Activated naive CD8-positive, alpha-beta T cell treated with anti-CD3 and anti-CD28 coated beads for 36 hours (primary cell): Measurements from ENCODE around the gene PNPLA6. TPM values are rescaled to one million over a fixed set of nuclear protein-coding genes. Genes with fewer than 3 reads are reported as not detected.

Experiments
- DNase-seq: peaks from one replicate; pipeline ENCODE4 v3.0.0; 2021
- H3K27ac Mint-ChIP-seq: one replicate; pipeline ENCODE4 v1.8.0; 2022; ENCODE audit warnings: mild to moderate bottlenecking, moderate library complexity, mixed read lengths
- H3K27me3 Mint-ChIP-seq: one replicate; pipeline ENCODE4 v1.8.0; 2022; ENCODE audit warnings: mild to moderate bottlenecking, mixed read lengths
- H3K36me3 Mint-ChIP-seq: one replicate; pipeline ENCODE4 v1.8.0; 2021; ENCODE audit warnings: mild to moderate bottlenecking, mixed read lengths
- H3K4me1 Mint-ChIP-seq: one replicate; pipeline ENCODE4 v1.8.0; 2021; ENCODE audit warnings: mixed read lengths
- H3K4me3 Mint-ChIP-seq: one replicate; pipeline ENCODE4 v1.8.0; 2022; ENCODE audit warnings: mild to moderate bottlenecking, moderate library complexity, mixed read lengths
- H3K9me3 Mint-ChIP-seq: one replicate; pipeline ENCODE4 v1.8.0; 2022; ENCODE audit warnings: mixed read lengths
- total RNA-seq, 2 experiments: library from RNA; stranded (reverse); gene quantifications; one replicate each; pipeline ENCODE4 v1.2.3, GENCODE V29; 2021

The PNPLA6 gene
- total RNA-seq, 2 experiments from 2014 or later = 67.8 to 68.5 TPM

DNA sequence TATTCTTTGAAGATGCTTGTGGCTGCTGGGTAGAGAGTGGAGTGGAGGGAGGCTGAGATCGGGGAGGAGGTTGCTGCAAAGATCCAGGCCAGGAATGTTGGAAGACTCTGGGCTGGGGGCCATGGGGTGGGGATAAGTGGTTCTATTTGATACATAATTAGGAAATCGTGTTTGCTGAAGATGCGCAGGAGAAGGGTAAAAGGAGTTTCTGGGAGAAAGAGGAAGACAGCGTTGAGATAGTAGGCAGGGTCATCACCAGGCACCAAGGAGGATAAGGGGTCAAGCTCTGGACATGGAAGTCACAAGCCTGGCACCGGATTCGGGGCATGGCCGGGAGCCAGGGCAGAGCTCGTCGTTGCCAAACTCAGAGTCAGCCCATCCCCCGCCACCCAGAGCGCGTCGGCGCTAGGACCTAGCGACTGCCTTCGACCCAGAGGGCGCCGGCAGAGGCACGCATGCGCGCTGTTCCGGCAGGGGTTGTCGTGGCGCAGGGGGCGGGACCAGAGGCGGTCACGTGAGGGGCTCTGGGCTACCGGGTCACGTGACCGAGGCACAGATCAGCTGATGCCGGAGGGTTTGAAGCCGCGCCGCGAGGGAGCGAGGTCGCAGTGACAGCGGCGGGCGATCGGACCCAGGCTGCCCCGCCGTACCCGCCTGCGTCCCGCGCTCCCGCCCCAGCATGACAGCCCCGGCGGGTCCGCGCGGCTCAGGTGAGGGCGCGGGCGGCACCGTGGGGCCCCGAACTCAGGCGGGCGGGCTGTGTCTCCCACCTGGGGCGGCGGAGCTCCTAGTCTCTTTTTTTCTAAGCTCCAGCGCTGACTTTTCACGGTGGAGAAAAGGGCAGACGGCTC lies 13.2 kb upstream of the PNPLA6 start, which contains the start of gene MCOLN1:
Gene MCOLN1, plus strand, starts transcription at position 553 of the 851 bp plus-strand sequence. Its CDS starts 127 bp downstream, at position 680.
- Mint-ChIP-seq H3K27ac (peak within 1 kb of the TSS; percentile 55), H3K4me3 (peak within 1 kb of the TSS; percentile 76), H3K4me1 (peaks cover 7% of the 10 kb centered on the region), H3K9me3 (no peaks in the 10 kb centered on the region), H3K36me3 (peaks cover 8% of the 10 kb centered on the region), H3K27me3 (no peaks in the 10 kb centered on the region)
- peak; percentile 100 for DNase-seq

DNA sequence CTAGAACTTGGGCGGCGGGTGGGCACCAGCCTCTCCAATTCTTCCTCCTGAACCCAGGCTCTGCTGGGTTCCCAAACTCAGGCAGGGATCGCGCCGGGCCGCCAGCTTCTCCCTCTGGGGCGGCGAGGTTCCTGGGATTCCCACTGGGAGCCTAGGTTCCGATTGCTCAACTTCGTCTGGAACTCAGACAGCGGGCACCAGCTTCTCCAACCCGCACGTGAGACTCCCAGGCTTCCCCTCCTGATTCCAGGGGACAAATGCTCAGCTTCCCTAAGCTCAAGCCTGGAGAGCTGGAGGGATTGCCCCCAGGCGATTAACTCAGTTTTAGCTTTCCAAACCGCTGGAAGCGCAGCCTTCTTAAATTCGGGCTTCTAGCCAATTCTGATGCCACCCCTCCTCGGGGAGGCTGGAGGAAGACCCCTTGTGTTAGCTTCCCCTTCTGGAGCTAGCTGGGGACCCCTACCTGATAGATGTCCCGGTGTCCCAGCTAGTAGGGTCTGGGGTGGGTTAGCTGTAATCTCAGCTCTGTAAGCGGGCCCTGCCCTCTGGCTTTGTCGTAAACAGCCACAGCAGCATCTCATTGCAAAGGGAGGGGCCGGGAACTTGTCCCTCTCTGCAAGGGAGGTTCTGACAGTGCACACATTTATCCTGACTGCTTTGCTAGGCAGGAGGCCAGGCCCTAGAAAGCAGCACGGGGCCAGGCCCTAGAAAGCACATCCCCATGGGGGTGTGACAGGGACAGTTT lies 12.4 kb upstream of the PNPLA6 start:
- H3K36me3 Mint-ChIP-seq = peaks cover 8% of the 10 kb centered on the region
- H3K27me3 Mint-ChIP-seq = no peaks in the 10 kb centered on the region
- DNase-seq = no peak
- no peaks in the 10 kb centered on the region for H3K9me3 Mint-ChIP-seq
- H3K27ac Mint-ChIP-seq = no peak overlapping the region
- peak overlapping the region; percentile 76 for H3K4me3 Mint-ChIP-seq
- H3K4me1 Mint-ChIP-seq = peaks cover 5% of the 10 kb centered on the region

DNA sequence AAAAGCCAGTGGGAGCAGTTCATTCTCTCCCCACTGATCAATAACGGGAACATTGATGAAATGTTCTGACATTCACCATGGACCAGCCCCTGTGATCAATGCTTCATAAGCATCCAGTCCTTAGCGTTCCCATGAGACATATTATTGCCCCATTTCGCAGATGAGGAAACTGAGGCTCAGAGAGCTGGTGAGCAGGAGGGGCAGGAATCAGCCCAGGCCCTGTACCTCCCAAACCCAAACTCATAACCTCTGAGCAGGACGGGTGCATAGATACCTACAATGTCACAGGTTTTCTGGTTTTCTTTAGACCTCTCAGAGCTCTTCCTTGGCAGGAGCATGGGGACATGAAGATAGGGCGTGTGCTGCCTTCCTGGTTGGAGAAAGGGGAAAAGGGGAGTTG lies 11.0 kb upstream of the PNPLA6 start:
- Mint-ChIP-seq H3K27ac (no peak overlapping the region), H3K36me3 (peaks cover 8% of the 10 kb centered on the region), H3K4me1 (peaks cover 5% of the 10 kb centered on the region), H3K27me3 (no peaks in the 10 kb centered on the region), H3K4me3 (no peak overlapping the region), H3K9me3 (no peaks in the 10 kb centered on the region)
- DNase-seq = no peak

DNA sequence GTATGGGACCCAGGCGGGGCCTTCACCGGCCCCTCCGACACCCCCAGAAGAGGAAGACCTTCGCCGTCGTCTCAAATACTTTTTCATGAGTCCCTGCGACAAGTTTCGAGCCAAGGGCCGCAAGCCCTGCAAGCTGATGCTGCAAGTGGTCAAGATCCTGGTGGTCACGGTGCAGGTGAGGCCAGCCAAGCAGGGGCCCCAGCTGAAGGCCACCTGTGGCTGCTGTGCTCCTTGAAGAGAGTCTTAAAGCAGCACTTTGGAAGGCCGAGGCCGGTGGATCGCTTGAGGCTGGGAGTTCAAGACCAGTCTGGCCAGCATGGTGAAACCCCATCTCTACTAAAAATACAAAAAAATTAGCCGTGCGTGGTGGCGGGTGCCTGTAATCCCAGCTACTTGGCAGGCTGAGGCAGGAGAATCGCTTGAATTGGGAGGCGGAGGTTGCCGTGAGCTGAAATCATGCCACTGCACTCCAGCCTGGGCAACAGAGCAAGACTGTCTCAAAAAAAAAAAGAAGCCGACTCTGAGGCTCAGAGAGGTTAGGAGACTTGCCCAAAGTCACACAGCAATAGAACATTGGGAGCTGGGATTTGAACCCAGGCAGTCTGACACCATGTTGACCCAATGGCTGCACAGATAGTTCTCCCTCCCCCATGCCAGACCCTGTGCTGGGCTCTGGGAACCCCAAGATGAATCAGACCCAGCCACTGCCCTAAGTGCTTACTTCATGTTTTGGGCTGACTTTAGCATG lies 10.4 kb upstream of the PNPLA6 start:
- H3K4me1 Mint-ChIP-seq = peaks cover 5% of the 10 kb centered on the region
- DNase-seq = no peak
- no peak overlapping the region for H3K4me3 Mint-ChIP-seq
- H3K36me3 Mint-ChIP-seq = peaks cover 12% of the 10 kb centered on the region
- H3K27ac Mint-ChIP-seq = no peak overlapping the region
- no peaks in the 10 kb centered on the region for H3K27me3 Mint-ChIP-seq
- no peaks in the 10 kb centered on the region for H3K9me3 Mint-ChIP-seq

DNA sequence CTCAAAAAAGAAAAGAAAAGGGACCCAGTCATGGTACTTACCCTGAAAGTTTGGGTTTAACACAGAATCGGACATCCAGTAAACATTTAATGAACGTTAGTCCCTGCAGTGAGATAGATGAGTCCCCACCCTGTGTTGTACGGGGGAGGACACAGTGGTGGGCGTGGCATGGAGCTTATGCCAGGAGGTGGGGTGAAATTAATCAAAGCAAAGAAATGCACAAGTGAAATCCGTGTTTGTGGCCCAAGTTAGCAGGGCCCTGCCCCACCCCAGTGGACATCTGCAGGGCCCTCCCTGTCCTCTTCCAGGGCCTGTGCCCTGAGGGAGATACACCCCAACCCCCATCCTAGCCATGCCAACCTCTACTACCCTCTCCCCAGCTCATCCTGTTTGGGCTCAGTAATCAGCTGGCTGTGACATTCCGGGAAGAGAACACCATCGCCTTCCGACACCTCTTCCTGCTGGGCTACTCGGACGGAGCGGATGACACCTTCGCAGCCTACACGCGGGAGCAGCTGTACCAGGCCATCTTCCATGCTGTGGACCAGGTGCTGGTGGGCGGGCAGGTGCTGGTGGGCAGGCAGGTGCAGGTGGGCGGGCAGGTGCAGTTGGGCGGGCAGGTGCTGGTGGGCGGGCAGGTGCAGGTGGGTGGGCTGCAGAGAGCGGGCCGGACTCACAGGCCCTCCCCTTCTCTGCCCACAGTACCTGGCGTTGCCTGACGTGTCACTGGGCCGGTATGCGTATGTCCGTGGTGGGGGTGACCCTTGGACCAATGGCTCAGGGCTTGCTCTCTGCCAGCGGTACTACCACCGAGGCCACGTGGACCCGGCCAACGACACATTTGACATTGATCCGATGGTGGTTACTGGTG lies 9.2 kb upstream of the PNPLA6 start:
- DNase-seq = no peak
- H3K27me3 Mint-ChIP-seq = no peaks in the 10 kb centered on the region
- no peaks in the 10 kb centered on the region for H3K9me3 Mint-ChIP-seq
- H3K4me1 Mint-ChIP-seq = peaks cover 5% of the 10 kb centered on the region
- no peak overlapping the region for H3K4me3 Mint-ChIP-seq
- peaks cover 15% of the 10 kb centered on the region for H3K36me3 Mint-ChIP-seq
- H3K27ac Mint-ChIP-seq = no peak overlapping the region

DNA sequence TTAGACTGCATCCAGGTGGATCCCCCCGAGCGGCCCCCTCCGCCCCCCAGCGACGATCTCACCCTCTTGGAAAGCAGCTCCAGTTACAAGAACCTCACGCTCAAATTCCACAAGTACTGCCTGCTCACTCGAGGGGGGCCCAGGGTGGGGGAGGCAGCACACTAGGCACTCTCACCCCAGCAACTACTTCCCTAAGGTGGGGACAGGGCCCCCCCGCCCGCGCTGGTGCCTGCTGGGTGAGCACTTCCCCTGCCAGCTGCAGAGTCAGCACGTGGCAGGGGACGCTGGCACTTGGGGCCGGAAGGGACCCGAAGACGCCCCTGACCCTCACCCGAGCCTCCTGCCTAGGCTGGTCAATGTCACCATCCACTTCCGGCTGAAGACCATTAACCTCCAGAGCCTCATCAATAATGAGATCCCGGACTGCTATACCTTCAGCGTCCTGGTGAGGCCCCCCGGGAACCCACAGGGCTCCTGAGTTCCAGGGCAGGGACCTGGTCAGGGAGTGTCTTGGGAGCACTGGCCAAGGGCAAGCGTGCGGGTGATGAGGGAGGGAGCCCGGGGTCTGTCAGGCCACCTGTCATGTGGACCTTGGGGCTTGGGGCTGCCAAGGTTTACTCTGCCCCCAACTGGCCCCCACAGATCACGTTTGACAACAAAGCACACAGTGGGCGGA lies 7.9 kb upstream of the PNPLA6 start:
- no peaks in the 10 kb centered on the region for H3K9me3 Mint-ChIP-seq
- no peak overlapping the region for H3K4me3 Mint-ChIP-seq
- no peaks in the 10 kb centered on the region for H3K4me1 Mint-ChIP-seq
- H3K27me3 Mint-ChIP-seq = no peaks in the 10 kb centered on the region
- DNase-seq = no peak
- peaks cover 17% of the 10 kb centered on the region for H3K36me3 Mint-ChIP-seq
- no peak overlapping the region for H3K27ac Mint-ChIP-seq

DNA sequence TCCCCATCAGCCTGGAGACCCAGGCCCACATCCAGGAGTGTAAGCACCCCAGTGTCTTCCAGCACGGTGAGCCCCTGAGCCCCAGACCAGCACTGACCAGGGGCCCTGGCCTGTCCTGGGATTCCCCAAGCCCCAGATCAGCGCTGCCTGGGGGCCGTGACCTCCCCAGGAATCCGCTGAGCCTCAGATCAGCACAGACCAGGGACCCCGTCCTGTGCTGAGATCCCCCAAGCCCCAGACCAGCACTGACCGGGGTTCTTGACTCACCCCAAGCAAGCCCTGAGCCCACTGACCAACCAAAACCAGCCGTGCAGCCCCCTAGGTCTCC lies 7.4 kb upstream of the PNPLA6 start:
- no peak overlapping the region for H3K4me3 Mint-ChIP-seq
- H3K27ac Mint-ChIP-seq = no peak overlapping the region
- no peaks in the 10 kb centered on the region for H3K9me3 Mint-ChIP-seq
- peaks cover 17% of the 10 kb centered on the region for H3K36me3 Mint-ChIP-seq
- DNase-seq = no peak
- H3K4me1 Mint-ChIP-seq = no peaks in the 10 kb centered on the region
- H3K27me3 Mint-ChIP-seq = no peaks in the 10 kb centered on the region

DNA sequence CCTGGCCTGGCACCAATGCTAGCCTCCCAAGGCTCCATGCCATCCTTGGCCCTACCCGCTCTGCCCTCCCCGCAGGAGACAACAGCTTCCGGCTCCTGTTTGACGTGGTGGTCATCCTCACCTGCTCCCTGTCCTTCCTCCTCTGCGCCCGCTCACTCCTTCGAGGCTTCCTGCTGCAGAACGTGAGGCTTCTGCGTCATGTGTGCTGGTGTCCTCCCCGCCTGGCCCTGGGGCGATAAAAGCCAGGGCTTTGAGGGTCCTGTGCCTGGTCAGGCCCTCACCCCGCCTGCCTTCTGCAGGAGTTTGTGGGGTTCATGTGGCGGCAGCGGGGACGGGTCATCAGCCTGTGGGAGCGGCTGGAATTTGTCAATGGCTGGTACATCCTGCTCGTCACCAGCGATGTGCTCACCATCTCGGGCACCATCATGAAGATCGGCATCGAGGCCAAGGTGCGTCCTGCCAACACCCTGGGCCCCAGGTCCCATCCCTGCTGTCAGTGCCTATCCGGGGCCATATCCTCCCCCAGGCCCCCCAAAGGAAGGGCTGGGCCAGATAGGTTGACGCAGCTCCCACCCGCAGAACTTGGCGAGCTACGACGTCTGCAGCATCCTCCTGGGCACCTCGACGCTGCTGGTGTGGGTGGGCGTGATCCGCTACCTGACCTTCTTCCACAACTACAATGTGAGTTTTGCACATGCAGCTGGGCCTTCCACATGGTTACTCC lies 6.8 kb upstream of the PNPLA6 start:
- Mint-ChIP-seq H3K9me3 (no peaks in the 10 kb centered on the region), H3K27me3 (no peaks in the 10 kb centered on the region), H3K36me3 (peaks cover 17% of the 10 kb centered on the region), H3K4me3 (no peak overlapping the region), H3K4me1 (no peaks in the 10 kb centered on the region), H3K27ac (no peak overlapping the region)
- no peak for DNase-seq

DNA sequence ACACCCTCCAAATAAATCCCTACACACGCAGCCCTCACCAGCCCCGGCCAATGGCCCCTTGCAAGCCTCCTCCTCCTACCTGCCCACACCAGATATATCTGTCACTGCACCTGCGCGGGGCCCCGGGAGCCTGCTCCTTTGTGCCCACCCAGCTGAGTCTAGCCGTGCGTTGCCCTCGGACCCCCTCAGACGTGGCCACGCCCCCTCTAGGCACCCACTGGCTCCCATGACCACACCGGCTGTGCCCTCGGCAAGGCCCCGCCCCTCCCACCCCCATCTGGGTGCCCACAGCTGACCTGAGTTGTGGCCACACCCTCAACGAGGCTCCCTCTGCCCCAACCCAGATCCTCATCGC lies 6.3 kb upstream of the PNPLA6 start:
- Mint-ChIP-seq H3K9me3 (no peaks in the 10 kb centered on the region), H3K27ac (no peak overlapping the region), H3K4me3 (no peak overlapping the region), H3K27me3 (no peaks in the 10 kb centered on the region), H3K36me3 (peaks cover 17% of the 10 kb centered on the region), H3K4me1 (peaks cover 2% of the 10 kb centered on the region)
- no peak for DNase-seq

DNA sequence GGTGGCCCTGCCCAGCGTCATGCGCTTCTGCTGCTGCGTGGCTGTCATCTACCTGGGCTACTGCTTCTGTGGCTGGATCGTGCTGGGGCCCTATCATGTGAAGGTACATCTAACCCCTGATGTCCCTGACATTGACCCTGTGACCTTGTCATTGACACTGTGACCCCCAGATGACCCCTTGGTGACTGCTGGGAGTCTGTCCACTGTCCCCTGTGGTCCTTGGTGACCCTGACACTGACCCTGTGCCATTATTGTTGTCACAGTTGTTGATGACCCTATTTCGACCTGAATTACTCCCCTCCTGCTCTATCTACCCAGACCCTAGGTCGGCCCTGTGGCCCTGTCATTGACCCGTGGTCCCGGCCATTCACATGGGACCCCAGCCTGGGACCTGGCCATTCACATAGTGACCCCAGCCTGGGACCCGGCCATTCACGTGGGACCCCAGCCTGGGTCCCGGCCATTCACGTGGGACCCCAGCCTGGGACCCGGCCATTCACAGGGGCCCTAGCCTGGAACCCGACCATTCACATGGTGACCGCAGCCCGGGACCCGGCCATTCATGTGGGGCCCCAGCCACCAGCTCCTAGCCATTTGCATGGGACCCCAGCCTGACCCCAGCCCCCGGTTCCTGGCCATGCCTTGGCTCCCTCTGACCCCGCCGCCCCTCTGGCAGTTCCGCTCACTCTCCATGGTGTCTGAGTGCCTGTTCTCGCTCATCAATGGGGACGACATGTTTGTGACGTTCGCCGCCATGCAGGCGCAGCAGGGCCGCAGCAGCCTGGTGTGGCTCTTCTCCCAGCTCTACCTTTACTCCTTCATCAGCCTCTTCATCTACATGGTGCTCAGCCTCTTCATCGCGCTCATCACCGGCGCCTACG lies 5.7 kb upstream of the PNPLA6 start:
- DNase-seq = no peak
- Mint-ChIP-seq H3K27ac (no peak overlapping the region), H3K27me3 (no peaks in the 10 kb centered on the region), H3K36me3 (peaks cover 17% of the 10 kb centered on the region), H3K4me1 (peaks cover 7% of the 10 kb centered on the region), H3K9me3 (no peaks in the 10 kb centered on the region), H3K4me3 (no peak overlapping the region)

DNA sequence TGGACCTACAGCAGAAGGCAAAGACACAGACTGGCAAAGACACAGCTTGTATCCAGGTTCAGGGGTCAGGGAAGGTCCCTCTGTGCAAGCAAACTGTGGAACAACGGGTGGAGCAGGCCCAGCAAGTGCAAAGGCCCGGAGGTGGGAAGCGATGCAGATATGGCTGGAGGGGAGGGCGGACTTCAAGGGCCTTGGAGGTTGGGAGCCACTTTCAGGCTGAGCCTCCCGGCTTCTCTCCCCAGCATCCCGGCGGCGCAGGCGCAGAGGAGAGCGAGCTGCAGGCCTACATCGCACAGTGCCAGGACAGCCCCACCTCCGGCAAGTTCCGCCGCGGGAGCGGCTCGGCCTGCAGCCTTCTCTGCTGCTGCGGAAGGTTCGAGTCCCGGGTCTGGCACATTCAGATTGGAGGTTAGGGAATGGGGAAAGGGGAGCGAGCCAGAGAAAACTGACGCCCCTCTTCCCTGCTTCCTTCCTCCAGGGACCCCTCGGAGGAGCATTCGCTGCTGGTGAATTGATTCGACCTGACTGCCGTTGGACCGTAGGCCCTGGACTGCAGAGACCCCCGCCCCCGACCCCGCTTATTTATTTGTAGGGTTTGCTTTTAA lies 2.1 kb upstream of the PNPLA6 start:
- H3K27ac Mint-ChIP-seq = peak overlapping the region; percentile 60
- no peaks in the 10 kb centered on the region for H3K27me3 Mint-ChIP-seq
- H3K4me3 Mint-ChIP-seq = peak overlapping the region; percentile 63
- H3K9me3 Mint-ChIP-seq = no peaks in the 10 kb centered on the region
- peaks cover 11% of the 10 kb centered on the region for H3K36me3 Mint-ChIP-seq
- DNase-seq = no peak
- peaks cover 16% of the 10 kb centered on the region for H3K4me1 Mint-ChIP-seq

DNA sequence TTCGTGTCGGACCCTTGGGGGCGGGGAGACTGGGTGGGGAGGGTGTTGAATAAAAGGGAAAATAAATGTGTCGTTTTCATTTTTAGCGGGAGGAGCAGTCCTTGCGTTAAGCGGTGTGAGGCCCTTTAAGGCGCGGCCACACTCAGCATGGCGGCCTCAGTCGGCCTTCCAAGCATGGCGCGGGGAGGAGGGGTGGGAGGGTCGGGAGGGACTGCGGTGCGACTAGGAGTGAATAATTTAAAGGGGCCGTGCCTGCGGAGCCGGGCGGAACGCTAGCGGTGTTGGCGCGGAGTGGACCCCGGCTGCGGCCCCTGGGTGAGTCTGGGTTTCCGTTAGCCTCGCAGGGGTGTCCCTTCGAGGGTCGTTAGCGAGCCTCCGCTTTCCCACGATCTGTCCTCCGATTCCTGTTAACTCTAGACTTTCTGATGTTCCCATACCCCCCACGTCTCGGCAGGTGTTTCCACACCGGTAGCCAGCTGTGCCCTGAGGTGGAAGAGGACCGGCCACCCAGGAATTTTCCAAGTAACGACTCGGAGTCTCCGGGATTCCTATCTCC lies 1.5 kb upstream of the PNPLA6 start:
- Mint-ChIP-seq H3K4me3 (peak overlapping the region; percentile 95), H3K27ac (peak overlapping the region; percentile 92), H3K4me1 (peaks cover 16% of the 10 kb centered on the region), H3K27me3 (no peaks in the 10 kb centered on the region), H3K9me3 (no peaks in the 10 kb centered on the region), H3K36me3 (peaks cover 11% of the 10 kb centered on the region)
- peak; percentile 81 for DNase-seq
